Activated CD8-positive, alpha-beta T cell treated with anti-CD3 and anti-CD28 coated beads, Interleukin-2, amount 10 ng/mL, durations not matched to agents 7 days and 5 days (primary cell): ENCODE measurements around the gene CHST11. TPM values are rescaled to one million over a fixed set of nuclear protein-coding genes. Genes with fewer than 3 reads are reported as not detected.

ENCODE experiments used
- ATAC-seq: fragments of 150-1000 bp; cut with Tn5 transposase; one replicate; pipeline ENCODE4 v1.10.0; 2021; ENCODE audit warnings: moderate library complexity
- CTCF ChIA-PET: fragments of 350-600 bp; sonication (Branson Sonifier 250); formaldehyde crosslinking; loops from one replicate; lab custom pipeline; 2021; ENCODE audit warnings: antibody characterized with exemption; lab: Charles Lee
- POLR2A ChIA-PET: fragments of 350-600 bp; sonication (Branson Sonifier 250); formaldehyde crosslinking; loops from one replicate; lab custom pipeline; 2021; ENCODE audit warnings: antibody characterized with exemption; lab: Charles Lee
- DNase-seq: peaks from one replicate; pipeline ENCODE4 v3.0.0-alpha.2; 2020
- H3K27ac Mint-ChIP-seq: one replicate; pipeline ENCODE4 v1.8.0; 2021; ENCODE audit warnings: mild to moderate bottlenecking, mixed read lengths
- H3K27me3 Mint-ChIP-seq: one replicate; pipeline ENCODE4 v1.8.0; 2021; ENCODE audit warnings: low read depth, mixed read lengths
- H3K36me3 Mint-ChIP-seq: one replicate; pipeline ENCODE4 v1.8.0; 2021; ENCODE audit warnings: low read depth, mixed read lengths
- H3K4me1 Mint-ChIP-seq: one replicate; pipeline ENCODE4 v1.8.0; 2021; ENCODE audit warnings: low read depth, mixed read lengths
- H3K4me3 Mint-ChIP-seq: one replicate; pipeline ENCODE4 v1.8.0; 2021; ENCODE audit warnings: mild to moderate bottlenecking, mixed read lengths
- H3K9me3 Mint-ChIP-seq: one replicate; pipeline ENCODE4 v1.8.0; 2022; ENCODE audit warnings: mixed read lengths; ENCODE audit not compliant: insufficient read depth
- total RNA-seq, 2 experiments: library from RNA; stranded (reverse); gene quantifications; one replicate each; pipeline ENCODE4 v1.2.3, GENCODE V29; 2021

The CHST11 gene
- total RNA-seq, 2 experiments from 2014 or later: 82.1 to 85.2 TPM

GRCh38 chr12:104721936-104722335 is 265.2 kb downstream of the CHST11 start:
- Mint-ChIP-seq H3K27ac (peak overlapping the region; percentile 90), H3K9me3 (no peaks in the 10 kb centered on the region), H3K27me3 (no peaks in the 10 kb centered on the region), H3K4me1 (peaks cover 68% of the 10 kb centered on the region), H3K4me3 (peak overlapping the region; percentile 74), H3K36me3 (peaks cover 41% of the 10 kb centered on the region)
- CTCF ChIA-PET: interaction anchor here (2.6 kb wide), 1 partner anchor 12 kb away, joined by 10 read pairs; no protein-coding TSS in a partner anchor
- POLR2A ChIA-PET: interaction anchor here (3.7 kb wide), 1 partner anchor 34 kb away, joined by 14 read pairs; no protein-coding TSS in a partner anchor
- ATAC-seq (no peak), DNase-seq (no peak)

GRCh38 chr12:104722601-104723534 is 266.1 kb downstream of the CHST11 start:
- H3K4me3 Mint-ChIP-seq: no peak overlapping the region
- DNase-seq (no peak), ATAC-seq (no peak)
- H3K36me3 Mint-ChIP-seq: peaks cover 41% of the 10 kb centered on the region
- H3K4me1 Mint-ChIP-seq: peaks cover 68% of the 10 kb centered on the region
- POLR2A ChIA-PET: no interaction called here
- peak overlapping the region; percentile 90 for H3K27ac Mint-ChIP-seq
- CTCF ChIA-PET: no interaction called here
- H3K9me3 Mint-ChIP-seq: no peaks in the 10 kb centered on the region
- H3K27me3 Mint-ChIP-seq: no peaks in the 10 kb centered on the region

GRCh38 chr12:104723895-104724294 is 267.1 kb downstream of the CHST11 start:
- POLR2A ChIA-PET: no interaction called here
- H3K9me3 Mint-ChIP-seq: no peaks in the 10 kb centered on the region
- DNase-seq: no peak

GRCh38 chr12:104724992-104725585 is 268.3 kb downstream of the CHST11 start:
- Mint-ChIP-seq H3K27ac (peak overlapping the region; percentile 27), H3K36me3 (peaks cover 38% of the 10 kb centered on the region), H3K4me3 (no peak overlapping the region), H3K4me1 (peaks cover 67% of the 10 kb centered on the region), H3K9me3 (no peaks in the 10 kb centered on the region), H3K27me3 (no peaks in the 10 kb centered on the region)
- ATAC-seq (no peak), DNase-seq (no peak)
- CTCF ChIA-PET: interaction anchor here (1.0 kb wide), 1 partner anchor 14 kb away, joined by 3 read pairs; no protein-coding TSS in a partner anchor
- POLR2A ChIA-PET: no interaction called here

More at GRCh38 chr12:104723895-104724294, 267.1 kb downstream of the CHST11 start:
- Mint-ChIP-seq H3K27ac (peak overlapping the region; percentile 22), H3K27me3 (no peaks in the 10 kb centered on the region), H3K4me3 (no peak overlapping the region), H3K4me1 (peaks cover 68% of the 10 kb centered on the region), H3K36me3 (peaks cover 39% of the 10 kb centered on the region)
- CTCF ChIA-PET: no interaction called here
- ATAC-seq: no peak

- H3K27ac Mint-ChIP-seq: no peak overlapping the region
- DNase-seq (no peak), ATAC-seq (no peak)
- H3K36me3 Mint-ChIP-seq: peaks cover 35% of the 10 kb centered on the region
- H3K4me3 Mint-ChIP-seq: no peak overlapping the region
- POLR2A ChIA-PET: interaction anchor here (0.6 kb wide), 1 partner anchor 448 kb away, joined by 3 read pairs; no protein-coding TSS in a partner anchor
- CTCF ChIA-PET: interaction anchor here (1.0 to 1.4 kb wide), 2 partner anchors 13 to 344 kb away, joined by 3 to 5 read pairs; no protein-coding TSS in a partner anchor
- H3K9me3 Mint-ChIP-seq: no peaks in the 10 kb centered on the region
- H3K4me1 Mint-ChIP-seq: peaks cover 66% of the 10 kb centered on the region
- no peaks in the 10 kb centered on the region for H3K27me3 Mint-ChIP-seq
Observed at GRCh38 chr12:104725610-104726009, 268.9 kb downstream of the CHST11 start.

- H3K9me3 Mint-ChIP-seq: no peaks in the 10 kb centered on the region
- peaks cover 22% of the 10 kb centered on the region for H3K36me3 Mint-ChIP-seq
- peaks cover 49% of the 10 kb centered on the region for H3K4me1 Mint-ChIP-seq
- H3K27me3 Mint-ChIP-seq: no peaks in the 10 kb centered on the region
- H3K27ac Mint-ChIP-seq: no peak overlapping the region
- ChIA-PET POLR2A (interaction anchor here (0.8 kb wide), 1 partner anchor 13 kb away, joined by 3 read pairs; no protein-coding TSS in a partner anchor), CTCF (no interaction called here)
- ATAC-seq: no peak
- H3K4me3 Mint-ChIP-seq: no peak overlapping the region
- no peak for DNase-seq
Observed at GRCh38 chr12:104727726-104728465, 271.1 kb downstream of the CHST11 start.

GRCh38 chr12:104729091-104729490 is 272.3 kb downstream of the CHST11 start:
- Mint-ChIP-seq H3K4me3 (no peak overlapping the region), H3K4me1 (peaks cover 45% of the 10 kb centered on the region), H3K9me3 (no peaks in the 10 kb centered on the region), H3K27ac (peak overlapping the region; percentile 51), H3K27me3 (no peaks in the 10 kb centered on the region), H3K36me3 (peaks cover 17% of the 10 kb centered on the region)
- DNase-seq: no peak
- CTCF ChIA-PET: no interaction called here
- POLR2A ChIA-PET: no interaction called here
- no peak for ATAC-seq

- H3K9me3 Mint-ChIP-seq: no peaks in the 10 kb centered on the region
- ATAC-seq (no peak), DNase-seq (no peak)
- no peaks in the 10 kb centered on the region for H3K27me3 Mint-ChIP-seq
- POLR2A ChIA-PET: interaction anchor here (0.7 to 1.5 kb wide), 2 partner anchors 10 to 11 kb away, joined by 3 read pairs; no protein-coding TSS in a partner anchor
- CTCF ChIA-PET: no interaction called here
- peak overlapping the region; percentile 62 for H3K27ac Mint-ChIP-seq
- H3K36me3 Mint-ChIP-seq: peaks cover 17% of the 10 kb centered on the region
- H3K4me1 Mint-ChIP-seq: peaks cover 50% of the 10 kb centered on the region
- H3K4me3 Mint-ChIP-seq: no peak overlapping the region
Observed at GRCh38 chr12:104729610-104730446, 273.1 kb downstream of the CHST11 start.

GRCh38 chr12:104730763-104731162 is 274.0 kb downstream of the CHST11 start:
- POLR2A ChIA-PET: interaction anchor here (0.6 to 1.5 kb wide), 2 partner anchors 10 to 17 kb away, joined by 3 read pairs; no protein-coding TSS in a partner anchor
- ATAC-seq (no peak), DNase-seq (no peak)
- Mint-ChIP-seq H3K4me3 (no peak overlapping the region), H3K9me3 (no peaks in the 10 kb centered on the region), H3K4me1 (peaks cover 55% of the 10 kb centered on the region), H3K36me3 (peaks cover 14% of the 10 kb centered on the region), H3K27ac (no peak overlapping the region), H3K27me3 (no peaks in the 10 kb centered on the region)
- CTCF ChIA-PET: no interaction called here

- CTCF ChIA-PET: interaction anchor here (0.8 to 2.6 kb wide), 6 partner anchors 9 to 352 kb away, joined by 3 to 12 read pairs (median 4); no protein-coding TSS in a partner anchor
- Mint-ChIP-seq H3K9me3 (no peaks in the 10 kb centered on the region), H3K36me3 (peaks cover 5% of the 10 kb centered on the region), H3K4me1 (peaks cover 76% of the 10 kb centered on the region), H3K27me3 (no peaks in the 10 kb centered on the region), H3K27ac (no peak overlapping the region), H3K4me3 (no peak overlapping the region)
- peak; percentile 50 for DNase-seq
- peak; percentile 60 for ATAC-seq
- POLR2A ChIA-PET: no interaction called here
Observed at GRCh38 chr12:104733717-104734175, 277.0 kb downstream of the CHST11 start.
